ENCODE data around the gene TTC9C. TPM values are rescaled to one million over a fixed set of nuclear protein-coding genes. Genes with fewer than 3 reads are reported as not detected.
"Not testable (repeated sequence)": the region's sequence is repeated elsewhere in the genome, so short reads cannot be mapped to it uniquely, and the experiment has no call there.

TTC9C gene
- total and polyA plus RNA-seq, 2 of the 13 experiments (the other 11 are each of a cell fraction or from before 2014, with no cell fraction given): 28.0 to 36.4 TPM

- in situ Hi-C loops (cut with HindIII; ENCODE audit: extremely low pct_ligation_motif_present, low pct_unique_long_range_greater_than_20kb); H3K27me3 ChIP-seq (ENCODE audit: control insufficient read depth in 1 of 2, insufficient read depth in 2 of 2, low read length in 2 of 2); H2AFZ ChIP-seq (ENCODE audit: low read length); CTCF ChIA-PET (ENCODE audit: low intra/inter-chr PET ratio, low total read pairs); H3K27ac ChIP-seq (ENCODE audit: extremely low read length, insufficient read depth, low read length); H4K20me1 ChIP-seq (ENCODE audit: insufficient read depth, low read length); DNase-seq (ENCODE audit: low spot score); H3K4me1 ChIP-seq (ENCODE audit: insufficient read depth, low read length); H3K9ac ChIP-seq (ENCODE audit: insufficient read depth, low read depth, low read length); H3K4me2 ChIP-seq (ENCODE audit: low read depth, low read length); H3K4me3 ChIP-seq (replicated peaks in 1 of 3; ENCODE audit: insufficient read depth in 1 of 3, low read depth in 2 of 3, low read length in 3 of 3); H3K9me3 ChIP-seq (ENCODE audit: low read length); ATAC-seq; H3K79me2 ChIP-seq (ENCODE audit: insufficient read depth, low read length); FAIRE-seq; BruUV-seq (replicated peaks): not testable (repeated sequence)
- intact Hi-C loops (cut with micrococcal nuclease; ENCODE audit: unreplicated experiment): loop anchor here (1.0 kb wide), 1 partner anchor 313 kb away; no protein-coding TSS in a partner anchor
- WGBS (ENCODE audit: low lambda C conversion rate): 79% methylated on average over 4 of the region's 4 CpGs
- POLR2A ChIA-PET: interaction anchor here (0.6 kb wide), 2 partner anchors 124 to 298 kb away, joined by 3 read pairs; no protein-coding TSS in a partner anchor
- peaks cover 17 to 37% of the 10 kb centered on the region in 2 experiments for H3K36me3 ChIP-seq (replicated peaks in 1 of 2; ENCODE audit: control insufficient read depth in 1 of 2, insufficient read depth in 2 of 2, low read length in 2 of 2)
Measured at GRCh38 chr11:62693624-62694023, 34.7 kb upstream of the TTC9C start.

GRCh38 chr11:62694455-62695167, 33.7 kb upstream of the TTC9C start:
- DNase-seq (ENCODE audit: low spot score): peak; percentile 70
- Histone ChIP-seq H3K9me3 (ENCODE audit: low read length) (no peaks in the 10 kb centered on the region), H3K27me3 (ENCODE audit: control insufficient read depth in 1 of 2, insufficient read depth in 2 of 2, low read length in 2 of 2) (no peaks in the 10 kb centered on the region), H4K20me1 (ENCODE audit: insufficient read depth, low read length) (no peaks in the 10 kb centered on the region), H3K79me2 (ENCODE audit: insufficient read depth, low read length) (no peaks in the 10 kb centered on the region), H3K36me3 (replicated peaks in 1 of 2; ENCODE audit: control insufficient read depth in 1 of 2, insufficient read depth in 2 of 2, low read length in 2 of 2) (peaks cover 17 to 37% of the 10 kb centered on the region in 2 experiments), H3K27ac (ENCODE audit: extremely low read length, insufficient read depth, low read length) (no peak overlapping the region), H3K4me1 (ENCODE audit: insufficient read depth, low read length) (no peaks in the 10 kb centered on the region), H3K4me2 (ENCODE audit: low read depth, low read length) (no peak overlapping the region), H3K4me3 (replicated peaks in 1 of 3; ENCODE audit: insufficient read depth in 1 of 3, low read depth in 2 of 3, low read length in 3 of 3) (no peak overlapping the region), H2AFZ (ENCODE audit: low read length) (no peak overlapping the region), H3K9ac (ENCODE audit: insufficient read depth, low read depth, low read length) (no peak overlapping the region)
- ChIA-PET POLR2A (no interaction called here), CTCF (ENCODE audit: low intra/inter-chr PET ratio, low total read pairs) (interaction anchor here (0.8 to 1.6 kb wide), 3 partner anchors 14 to 314 kb away, joined by 3 to 9 read pairs (median 4); partner anchors contain the start of genes EML3 and ROM1)
- intact Hi-C loops (cut with micrococcal nuclease; ENCODE audit: unreplicated experiment) (loop anchor here (1.0 kb wide), 1 partner anchor 314 kb away; no protein-coding TSS in a partner anchor), in situ Hi-C loops (cut with HindIII; ENCODE audit: extremely low pct_ligation_motif_present, low pct_unique_long_range_greater_than_20kb) (no loop called here)
- peak; percentile 86 for ATAC-seq
- 79% methylated on average over 14 of the region's 14 CpGs for WGBS (ENCODE audit: low lambda C conversion rate)
- BruUV-seq (replicated peaks): no TSS peak
- FAIRE-seq: peak; percentile 52
- TF ChIP-seq RAD21 (CRISPR knock-in tag; IDR thresholded peaks at IDR 0.05): peak; percentile 56
- peak; percentile 25; the same call in 1 of the 2 replicates for TF ChIP-seq ARID4A (CRISPR knock-in tag; IDR thresholded peaks at IDR 0.05; ENCODE audit: borderline replicate concordance)
- no peak for TF ChIP-seq TOE1 (CRISPR knock-in tag; IDR thresholded peaks at IDR 0.05)
- TF ChIP-seq MYPOP (CRISPR knock-in tag; IDR thresholded peaks at IDR 0.05): no peak
- TF ChIP-seq ZBTB38 (CRISPR knock-in tag; IDR thresholded peaks at IDR 0.05): 0 out of 2 replicates have a peak, but pooled peaks have one; percentile 32
- TF ChIP-seq TEAD3 (CRISPR knock-in tag; optimal IDR thresholded peaks at IDR 0.05; ENCODE audit: borderline replicate concordance): no peak
- TF ChIP-seq ZNF672 (CRISPR knock-in tag; IDR thresholded peaks at IDR 0.05): no peak
- TF ChIP-seq CREB1 (IDR thresholded peaks at IDR 0.05): no peak
- TF ChIP-seq CREB1 (CRISPR knock-in tag; IDR thresholded peaks at IDR 0.05): no peak
- peak; percentile 50 for TF ChIP-seq XRCC5 (optimal IDR thresholded peaks at IDR 0.05; ENCODE audit: low read length)
